HT1080 (cell line): ENCODE results near the gene UTP11. TPM values are rescaled to one million over a fixed set of nuclear protein-coding genes. Genes with fewer than 3 reads are reported as not detected.

Experiments
- DNase-seq: peaks from one replicate; pipeline ENCODE4 v3.0.0-alpha.2; 2015; ENCODE audit warnings: low read depth
- total RNA-seq: library from RNA; depleted of rRNA; stranded (reverse); fragments of >200 nt; shearing (Covaris generic); gene quantifications from 2 replicates; pipeline ENCODE4 v1.2.3, GENCODE V29; 2014

The UTP11 gene
- total RNA-seq, 1 experiment from 2014 or later, result 115 TPM

DNA sequence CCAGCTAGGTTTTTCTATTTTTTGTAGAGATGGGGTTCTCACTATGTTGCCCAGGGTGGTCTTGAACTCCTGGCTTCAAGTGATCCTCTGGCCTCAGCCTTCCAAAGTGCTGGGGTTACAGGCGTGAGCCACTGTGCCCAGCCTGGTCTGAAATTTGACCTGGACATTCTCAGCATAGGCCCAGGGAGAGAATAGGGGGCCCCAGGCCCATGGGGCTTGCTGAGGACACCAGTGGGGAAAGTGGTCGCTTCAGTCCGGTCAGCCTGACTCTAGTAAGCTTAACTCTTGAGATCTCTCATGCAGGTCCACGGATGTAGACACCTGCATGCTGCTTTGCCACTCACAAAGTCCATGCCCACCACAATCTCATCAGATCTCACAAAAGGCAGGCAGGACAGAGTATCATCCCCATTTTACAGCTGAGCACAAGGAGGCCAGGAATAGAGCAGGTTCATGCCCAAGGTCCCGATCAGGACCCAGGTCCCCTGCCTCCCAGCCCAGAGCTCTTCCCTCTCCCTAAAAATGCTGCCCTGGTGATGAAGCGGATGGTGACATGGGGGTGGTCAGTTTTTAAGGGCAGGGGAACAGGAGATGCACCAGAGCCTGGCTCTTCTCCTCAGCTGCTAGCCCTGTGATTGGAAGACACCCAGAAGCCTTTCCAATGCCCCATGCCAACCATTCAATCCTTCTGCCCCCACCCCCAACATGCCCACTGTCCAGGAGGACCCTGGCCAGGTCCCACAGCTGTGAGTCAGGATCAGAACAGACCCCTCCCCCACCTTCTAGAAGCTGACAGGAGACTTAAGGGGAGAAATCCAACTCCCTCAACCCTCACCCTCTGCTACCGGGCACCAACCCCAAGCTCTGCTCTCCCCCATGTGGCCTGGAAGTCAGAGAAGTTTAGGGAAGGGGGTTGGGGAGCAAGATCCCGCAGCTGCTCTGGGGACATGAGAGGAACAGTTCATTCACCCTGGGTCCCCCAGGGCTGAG is 9.0 kb upstream of the UTP11 start:
- no peak for DNase-seq

GRCh38 chr1:38004284-38005108 is 8.0 kb upstream of the UTP11 start:
- DNase-seq, result no peak

- DNase-seq, result no peak
Observed at GRCh38 chr1:38005195-38006007, 7.1 kb upstream of the UTP11 start, which contains the start of gene FHL3. TSS of gene FHL3 (minus strand) at chr1:38005514. CDS start at chr1:37999412, 6,102 bp downstream.

- DNase-seq, result no peak
Observed at GRCh38 chr1:38006008-38006828, 6.3 kb upstream of the UTP11 start.

DNA sequence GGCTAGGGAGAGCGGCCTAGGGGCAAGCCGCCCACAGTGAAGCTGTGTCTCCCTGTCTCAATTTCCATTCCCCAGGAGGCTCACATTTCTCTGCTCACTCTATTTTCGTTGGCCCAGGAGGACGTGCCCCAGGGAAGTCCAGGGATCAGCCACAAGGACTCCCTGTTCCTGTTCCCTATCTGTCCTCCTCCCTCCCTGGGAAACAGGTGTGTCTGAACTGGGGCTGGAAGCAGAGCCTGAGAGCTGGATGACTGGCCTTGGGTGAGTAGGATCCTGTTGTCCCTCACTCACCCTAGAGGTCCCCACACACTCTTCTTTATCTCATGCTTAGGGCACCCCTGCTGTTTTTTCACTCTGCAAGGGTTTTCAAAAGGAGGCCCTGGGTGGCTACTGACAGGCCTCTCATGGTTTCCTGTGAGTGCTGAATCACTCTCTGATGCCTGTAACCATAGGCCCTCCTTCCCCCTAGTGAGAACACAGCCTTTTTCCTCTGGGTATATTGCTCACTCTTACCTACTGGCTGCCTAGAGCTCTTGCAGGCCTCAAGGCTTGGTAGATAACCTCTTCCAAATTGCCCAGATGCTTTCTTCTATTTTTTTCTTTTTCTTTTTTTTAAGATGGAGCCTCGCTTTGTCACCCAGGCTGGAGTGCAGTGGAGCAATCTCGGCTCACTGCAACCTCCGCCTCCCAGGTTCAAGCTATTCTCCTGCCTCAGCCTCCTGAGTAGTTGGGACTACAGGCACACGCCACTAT is 3.3 kb upstream of the UTP11 start:
- DNase-seq, result peak; percentile 91

GRCh38 chr1:38009841-38010180 is 2.7 kb upstream of the UTP11 start:
- DNase-seq, result no peak

DNA sequence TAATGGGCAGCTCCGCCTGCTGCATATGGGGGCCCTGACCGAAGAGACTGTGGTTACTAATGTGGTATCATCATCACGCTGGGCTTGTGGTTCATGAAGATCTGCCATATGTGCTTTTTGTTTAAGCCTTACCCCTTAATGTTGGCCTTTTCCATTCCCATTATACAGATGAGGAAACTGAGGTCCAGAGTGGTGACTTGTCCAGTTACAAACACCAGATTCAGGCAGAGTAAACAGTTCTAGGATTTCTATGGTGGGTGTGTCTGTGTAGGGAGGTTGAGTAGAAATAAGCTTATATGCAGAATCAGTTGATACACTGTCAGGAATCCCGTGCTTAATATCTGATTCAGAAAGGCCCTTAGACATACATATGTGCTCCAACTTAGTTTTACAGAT is 691 bp downstream of the UTP11 start:
- DNase-seq, result no peak

DNA sequence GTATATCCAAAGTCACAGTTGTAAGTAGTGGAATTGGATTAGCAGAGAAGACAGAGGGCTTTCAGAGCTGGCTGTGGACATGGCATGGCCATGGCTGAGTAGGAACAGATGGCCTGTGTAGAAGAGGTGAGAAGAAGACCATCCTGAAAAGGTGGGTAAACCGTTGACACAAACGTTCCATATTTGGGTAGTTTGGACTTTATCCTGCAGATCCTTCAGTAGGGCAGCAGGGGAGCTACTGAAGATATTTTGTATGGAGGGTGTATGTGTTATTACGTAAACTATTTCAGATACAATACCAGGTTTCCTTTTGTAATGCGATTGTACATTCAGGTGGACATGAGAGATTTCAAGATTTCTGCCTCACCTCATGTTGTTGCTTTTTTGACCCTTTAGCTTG is 1.6 kb downstream of the UTP11 start:
- DNase-seq, result no peak

GRCh38 chr1:38014724-38015424 is 2.3 kb downstream of the UTP11 start:
- DNase-seq, result no peak

DNA sequence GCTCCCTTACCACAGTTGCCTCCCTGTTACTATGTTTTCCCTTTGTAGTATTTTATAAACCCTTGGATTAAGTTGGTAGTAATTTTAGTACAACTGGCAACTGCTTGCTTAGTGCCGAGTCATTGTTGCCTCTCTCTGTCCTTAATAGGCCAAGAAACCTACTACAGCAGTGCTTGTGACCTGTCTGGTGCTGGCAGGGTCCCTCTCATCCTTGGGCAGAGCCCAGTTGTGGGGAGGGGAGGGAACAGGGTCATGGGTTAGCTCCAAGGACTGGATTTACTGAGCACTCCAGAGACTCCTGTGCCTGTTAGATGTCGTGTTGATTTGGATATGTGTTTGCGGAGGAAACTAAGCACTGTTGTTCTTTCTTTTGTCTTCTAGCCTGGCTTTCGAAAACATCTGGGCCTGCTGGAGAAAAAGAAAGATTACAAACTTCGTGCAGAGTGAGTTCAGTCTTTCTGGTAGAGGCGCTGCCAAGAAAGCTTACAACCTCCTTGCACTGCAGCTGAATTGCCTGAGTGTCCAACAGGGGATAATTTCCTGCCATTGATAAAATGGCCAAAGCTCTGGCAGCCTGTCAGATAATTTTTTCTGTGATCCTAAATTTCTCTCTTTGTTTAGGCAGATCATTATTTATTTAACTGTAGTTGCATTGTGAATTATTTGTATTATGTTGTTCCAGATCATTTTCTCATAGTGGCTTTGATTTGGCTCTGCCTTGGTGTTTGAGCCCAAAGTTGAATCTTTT is 3.6 kb downstream of the UTP11 start:
- no peak for DNase-seq

DNA sequence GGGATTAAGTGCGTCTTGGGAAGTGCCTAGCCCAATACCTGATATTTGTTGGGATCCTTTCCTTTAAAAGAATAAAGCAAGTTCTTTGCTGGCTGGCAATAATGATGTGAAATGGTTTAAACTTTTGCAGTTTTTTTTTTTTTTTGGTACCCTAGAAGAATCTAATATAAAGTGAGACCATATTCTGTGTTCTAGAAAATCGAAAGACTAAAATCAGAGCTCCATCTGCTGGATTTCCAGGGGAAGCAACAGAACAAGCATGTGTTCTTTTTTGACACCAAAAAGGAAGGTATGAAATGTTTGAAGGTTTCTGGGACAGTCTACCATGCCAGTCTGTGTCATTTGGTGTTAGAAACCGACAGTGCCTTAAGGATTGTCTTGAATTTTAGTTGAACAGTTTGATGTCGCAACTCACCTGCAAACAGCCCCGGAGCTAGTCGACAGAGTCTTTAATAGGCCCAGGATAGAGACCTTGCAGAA is 6.4 kb downstream of the UTP11 start:
- DNase-seq, result peak; percentile 26

- DNase-seq, result no peak
Observed at GRCh38 chr1:38020396-38020795, 7.9 kb downstream of the UTP11 start.

- no peak for DNase-seq
Observed at GRCh38 chr1:38021969-38022368, 9.4 kb downstream of the UTP11 start.

- DNase-seq, result no peak
Observed at GRCh38 chr1:38022810-38023209, 10.3 kb downstream of the UTP11 start.

DNA sequence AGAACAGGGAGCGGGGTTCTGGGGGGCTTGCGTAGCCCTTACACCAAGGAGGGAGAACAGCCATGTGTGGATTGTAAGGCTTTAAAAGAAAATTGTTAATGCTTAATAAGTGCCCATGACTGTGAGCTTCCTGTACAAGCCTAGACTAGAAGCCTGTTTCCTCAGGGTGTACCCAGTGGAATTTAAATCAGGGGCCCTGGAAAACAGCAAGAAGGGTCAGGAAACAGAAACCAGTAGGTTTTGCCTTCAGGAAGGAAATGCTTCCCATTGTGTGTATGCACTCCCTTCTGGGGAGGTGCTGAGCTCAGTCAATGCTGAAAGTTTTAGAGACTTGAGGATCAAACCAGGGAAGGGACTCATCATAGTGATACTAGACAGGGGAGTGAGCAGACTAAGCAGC is 12.7 kb downstream of the UTP11 start:
- DNase-seq, result no peak

GRCh38 chr1:38025664-38026063 is 13.1 kb downstream of the UTP11 start:
- no peak for DNase-seq

DNA sequence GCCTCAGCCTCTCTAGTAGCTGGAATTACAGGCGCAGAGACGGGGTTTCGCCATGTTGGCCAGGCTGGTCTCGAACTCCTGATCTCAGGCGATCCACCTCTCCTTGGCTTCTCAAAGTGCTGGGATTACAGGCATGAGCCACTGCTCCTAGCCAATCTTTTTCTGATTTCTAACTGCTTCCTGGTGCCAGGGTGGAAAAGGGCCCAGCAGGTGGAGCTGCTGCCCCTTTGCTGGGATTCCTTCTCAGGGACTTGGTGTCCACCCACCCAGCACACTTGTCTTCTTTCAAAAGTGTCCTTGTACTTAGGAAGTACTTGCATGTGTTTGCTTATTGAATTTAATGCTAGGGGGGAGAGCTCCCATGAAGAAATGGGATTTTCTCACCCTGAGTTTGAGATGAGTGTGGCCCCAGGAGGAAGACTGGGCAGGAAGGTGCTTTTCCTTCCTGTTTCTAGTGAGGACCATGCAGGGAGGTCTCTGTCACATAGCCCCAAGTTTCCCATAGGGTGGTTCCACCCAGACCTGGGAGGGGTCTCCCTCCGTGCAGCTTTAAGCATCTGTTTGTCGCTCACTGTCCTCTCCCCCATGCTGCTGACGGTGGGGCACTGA is 14.2 kb downstream of the UTP11 start:
- peak; percentile 73 for DNase-seq
